ENCODE measurements around the gene PPP3CA.

GRCh38 chr4:101283434-101283833, 63.9 kb downstream of the PPP3CA start:
- TF ChIP-seq CTCF (IDR thresholded peaks at IDR 0.05; ENCODE audit: low read length) (no peak), EZH2 (optimal IDR thresholded peaks at IDR 0.05; ENCODE audit: low read depth, low read length) (no peak), EZH2phosphoT487 (IDR thresholded peaks at IDR 0.05; ENCODE audit: low read length) (no peak)

Measured in MM.1S (cell line).